Measurements from ENCODE around the gene APOA5.

APOA5 gene

DNA sequence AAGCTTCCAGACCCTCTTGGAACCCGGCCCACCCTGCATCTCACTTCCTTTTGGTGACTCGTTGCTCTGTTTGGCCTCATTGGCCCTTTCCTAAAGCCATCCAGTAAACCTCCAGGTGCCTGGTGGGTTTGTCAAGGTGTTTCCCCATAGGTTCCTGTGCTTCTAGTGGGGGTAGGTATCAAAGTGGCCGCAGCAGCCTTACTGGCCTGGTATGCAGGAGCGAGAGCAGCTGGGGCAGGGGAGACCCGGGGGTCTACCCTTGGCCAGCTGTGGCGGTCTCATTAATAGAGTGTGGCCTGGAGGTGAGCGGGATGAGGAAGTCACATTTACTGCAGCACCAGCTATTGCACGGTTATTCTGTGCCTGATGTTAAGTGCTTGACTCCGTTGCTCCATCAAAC, 27.4 kb upstream of the APOA5 start:
- TF ChIP-seq, protein P1, sequence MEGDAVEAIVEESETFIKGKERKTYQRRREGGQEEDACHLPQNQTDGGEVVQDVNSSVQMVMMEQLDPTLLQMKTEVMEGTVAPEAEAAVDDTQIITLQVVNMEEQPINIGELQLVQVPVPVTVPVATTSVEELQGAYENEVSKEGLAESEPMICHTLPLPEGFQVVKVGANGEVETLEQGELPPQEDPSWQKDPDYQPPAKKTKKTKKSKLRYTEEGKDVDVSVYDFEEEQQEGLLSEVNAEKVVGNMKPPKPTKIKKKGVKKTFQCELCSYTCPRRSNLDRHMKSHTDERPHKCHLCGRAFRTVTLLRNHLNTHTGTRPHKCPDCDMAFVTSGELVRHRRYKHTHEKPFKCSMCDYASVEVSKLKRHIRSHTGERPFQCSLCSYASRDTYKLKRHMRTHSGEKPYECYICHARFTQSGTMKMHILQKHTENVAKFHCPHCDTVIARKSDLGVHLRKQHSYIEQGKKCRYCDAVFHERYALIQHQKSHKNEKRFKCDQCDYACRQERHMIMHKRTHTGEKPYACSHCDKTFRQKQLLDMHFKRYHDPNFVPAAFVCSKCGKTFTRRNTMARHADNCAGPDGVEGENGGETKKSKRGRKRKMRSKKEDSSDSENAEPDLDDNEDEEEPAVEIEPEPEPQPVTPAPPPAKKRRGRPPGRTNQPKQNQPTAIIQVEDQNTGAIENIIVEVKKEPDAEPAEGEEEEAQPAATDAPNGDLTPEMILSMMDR (IDR thresholded peaks at IDR 0.05; ENCODE audit: insufficient read depth, low read depth, low read length, missing control alignments): no peak
- no peak for DNase-seq (ENCODE audit: low read depth)
- no peak overlapping the region for H3K4me3 ChIP-seq (ENCODE audit: low read depth, low read length)

DNA sequence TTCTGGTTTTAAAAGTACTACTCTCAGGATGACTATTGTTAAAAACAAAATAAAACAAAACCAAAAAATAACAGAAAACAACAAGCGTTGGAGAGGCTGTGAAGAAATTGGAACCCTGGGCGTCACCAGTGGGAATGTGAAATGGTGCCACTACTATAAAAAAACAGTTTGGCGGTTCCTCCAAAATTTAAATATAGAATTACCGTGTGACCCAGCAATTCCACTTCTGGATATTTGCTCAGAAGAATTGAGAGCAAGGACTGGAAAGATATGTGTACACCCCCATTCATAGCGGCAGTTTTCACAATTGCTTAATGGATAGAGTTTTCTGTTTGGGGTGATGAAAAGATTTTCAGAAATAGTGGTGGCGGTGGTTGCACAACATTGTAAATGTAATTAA, 22.8 kb upstream of the APOA5 start:
- no peak for DNase-seq (ENCODE audit: low read depth)
- no peak overlapping the region for H3K4me3 ChIP-seq (ENCODE audit: low read depth, low read length)
- TF ChIP-seq, protein P1 (IDR thresholded peaks at IDR 0.05; ENCODE audit: insufficient read depth, low read depth, low read length, missing control alignments): no peak

DNA sequence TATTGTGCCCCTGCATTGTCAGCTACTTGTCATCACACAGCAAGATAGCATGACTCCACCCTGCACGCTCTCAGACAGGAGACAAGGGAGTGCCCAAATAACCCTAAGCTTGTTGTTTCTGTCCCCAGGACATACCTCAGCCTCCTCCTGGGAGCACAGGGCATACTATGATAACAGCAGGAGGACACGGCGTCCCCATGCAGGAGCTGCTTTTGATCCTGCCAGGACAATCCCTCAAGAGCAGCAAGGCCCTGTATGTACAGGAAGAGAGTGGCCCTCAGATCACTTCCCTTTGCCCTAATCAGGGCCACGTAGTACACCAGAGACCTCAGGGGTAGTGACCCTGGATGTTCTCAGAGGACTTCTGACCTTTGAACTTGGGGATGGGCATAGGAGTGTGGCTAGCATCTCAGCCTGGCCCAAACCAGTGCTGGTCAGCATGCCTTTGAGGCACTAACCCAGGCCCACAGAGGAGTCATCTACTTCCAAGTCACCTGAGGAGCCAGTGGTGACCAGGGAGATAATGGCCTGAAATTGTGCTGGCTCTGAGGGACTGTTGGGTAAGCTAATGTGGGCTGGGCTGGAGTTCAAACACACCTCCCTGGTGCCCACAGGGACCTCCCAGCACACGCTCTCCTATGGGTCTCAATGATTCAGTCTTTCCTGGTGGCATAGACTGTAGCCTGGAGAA, 22.2 kb upstream of the APOA5 start:
- no peak overlapping the region for H3K4me3 ChIP-seq (ENCODE audit: low read depth, low read length)
- DNase-seq (ENCODE audit: low read depth): no peak
- TF ChIP-seq, protein P1 (IDR thresholded peaks at IDR 0.05; ENCODE audit: insufficient read depth, low read depth, low read length, missing control alignments): no peak

DNA sequence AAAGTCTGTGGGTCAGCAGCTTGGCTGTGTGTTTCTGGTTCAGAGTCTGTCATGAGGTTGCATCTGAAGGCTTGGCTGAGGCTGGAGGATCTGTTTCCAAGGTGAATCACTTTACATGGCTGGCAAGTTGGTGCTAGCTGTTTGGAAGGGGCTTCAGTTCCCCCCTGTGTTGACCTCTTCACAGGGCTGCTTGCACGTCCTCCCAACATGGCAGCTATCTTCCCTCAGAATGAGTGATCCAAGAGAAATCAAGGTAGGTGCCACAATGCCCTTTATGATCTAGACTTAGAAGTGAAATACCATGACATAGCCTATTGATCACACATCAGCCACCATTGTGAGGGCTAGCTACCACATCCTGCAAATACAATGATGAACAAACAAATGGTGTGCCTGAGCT, 21.5 kb upstream of the APOA5 start:
- TF ChIP-seq, protein P1 (IDR thresholded peaks at IDR 0.05; ENCODE audit: insufficient read depth, low read depth, low read length, missing control alignments): no peak
- H3K4me3 ChIP-seq (ENCODE audit: low read depth, low read length): no peak overlapping the region
- DNase-seq (ENCODE audit: low read depth): no peak

DNA sequence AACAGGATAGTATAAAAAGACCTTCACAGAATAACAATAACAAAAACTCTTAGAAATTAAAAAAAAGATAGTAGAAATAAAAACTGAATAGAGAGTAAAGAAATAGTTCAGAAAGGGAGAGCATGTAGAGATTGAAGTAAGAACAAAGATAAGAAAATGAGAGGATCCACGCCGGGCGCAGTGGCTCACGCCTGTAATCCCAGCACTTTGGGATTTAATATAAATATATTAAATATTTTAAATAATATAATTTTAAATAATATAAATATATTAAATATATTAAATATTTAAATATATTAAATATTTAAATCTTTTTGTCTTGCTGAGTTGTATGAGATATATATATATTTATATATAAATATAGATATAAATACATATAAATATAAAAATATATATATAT, 20.4 kb upstream of the APOA5 start:
- H3K4me3 ChIP-seq (ENCODE audit: low read depth, low read length): no peak overlapping the region
- TF ChIP-seq, protein P1 (IDR thresholded peaks at IDR 0.05; ENCODE audit: insufficient read depth, low read depth, low read length, missing control alignments): no peak
- no peak for DNase-seq (ENCODE audit: low read depth)

DNA sequence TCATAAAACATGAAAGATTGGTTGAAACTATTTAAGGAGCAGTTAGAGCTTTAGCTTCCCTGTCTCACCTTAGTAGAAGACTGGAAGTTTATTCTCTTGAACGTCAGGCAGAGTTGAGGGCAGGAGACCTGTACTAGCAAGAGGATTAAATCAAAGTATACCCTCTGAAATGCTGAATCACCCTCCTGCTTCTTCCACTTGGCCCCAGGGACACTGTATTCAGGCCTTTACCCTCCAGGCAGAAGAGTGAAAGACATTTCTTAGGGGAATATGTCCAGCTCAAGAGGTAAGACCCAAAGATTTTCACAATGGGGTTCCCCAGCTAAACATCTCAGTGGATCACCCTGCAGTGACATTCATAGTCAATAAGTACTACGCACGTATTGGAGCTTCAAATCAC, 19.5 kb upstream of the APOA5 start:
- DNase-seq (ENCODE audit: low read depth): no peak
- TF ChIP-seq, protein P1 (IDR thresholded peaks at IDR 0.05; ENCODE audit: insufficient read depth, low read depth, low read length, missing control alignments): no peak
- H3K4me3 ChIP-seq (ENCODE audit: low read depth, low read length): no peak overlapping the region

Data from GM12865 (cell line).